Left colon (tissue), 2 donors: ENCODE measurements around the gene MRGPRG. TPM values are rescaled to one million over a fixed set of nuclear protein-coding genes. Genes with fewer than 3 reads are reported as not detected.

Source experiments
- ATAC-seq: fragments of 200-7000 bp; cut with Tn5 transposase; one replicate; pipeline ENCODE4 v1.9.1; 2020; ENCODE audit warnings: mild to moderate bottlenecking, moderate library complexity
- DNase-seq, 2 donors: peaks; one replicate each; pipeline ENCODE4 v3.0.0-alpha.2; 2020
- intact Hi-C, 2 donors: fragments of 100-400 bp; cut with DNase I in 1 of 2; cut with micrococcal nuclease in 1 of 2; formaldehyde crosslinking; loops; one replicate each; pipeline versions ENCODE4 v1.11.2 to v1.14.0; 2022; cut with DNase I, micrococcal nuclease
- total RNA-seq, 2 donors: library from RNA; stranded (reverse); fragmentation: NEBNext Ultra II Directional; extraction: Animal tissue kit (Norgen Biotek cat#: 25700); gene quantifications; one replicate each; pipeline ENCODE4 v1.2.1, GENCODE V29; 2021
- donor health status: DM: no; HTN: no; CAD: no.
- donor health status: DM: yes; HTN: yes; CAD: no.

The MRGPRG gene
- total RNA-seq, 2 donors from 2014 or later = not detected

DNA sequence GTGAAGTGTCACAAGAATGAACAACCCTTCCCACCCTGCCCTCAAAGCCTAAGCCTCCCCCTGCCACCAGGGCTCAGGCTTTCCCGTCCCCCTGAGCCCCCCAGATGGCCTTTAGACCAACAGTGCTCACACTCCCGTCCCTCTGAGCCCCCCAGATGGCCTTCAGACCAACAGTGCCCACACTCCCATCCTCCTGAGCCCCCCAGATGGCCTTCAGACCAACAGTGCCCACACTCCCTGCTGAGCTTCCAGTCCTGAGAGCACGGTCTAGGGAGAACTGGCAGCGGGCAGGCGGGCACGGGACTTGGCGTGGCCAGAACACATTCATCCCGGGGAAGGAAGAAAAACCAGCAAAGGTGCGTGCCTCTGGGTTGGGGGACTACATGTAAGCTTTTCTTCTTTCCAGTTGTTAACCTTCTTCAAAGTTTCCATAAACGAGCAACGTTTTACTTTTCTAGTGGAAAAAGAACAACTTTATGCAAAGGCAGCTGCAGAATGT lies 2.5 kb downstream of the MRGPRG start:
- DNase-seq (no peak), ATAC-seq (no peak)
- intact Hi-C loops = loop anchor here in 1 of 2 donors (5.0 to 10.0 kb wide), 2 partner anchors 104 to 181 kb away; no protein-coding TSS in a partner anchor

DNA sequence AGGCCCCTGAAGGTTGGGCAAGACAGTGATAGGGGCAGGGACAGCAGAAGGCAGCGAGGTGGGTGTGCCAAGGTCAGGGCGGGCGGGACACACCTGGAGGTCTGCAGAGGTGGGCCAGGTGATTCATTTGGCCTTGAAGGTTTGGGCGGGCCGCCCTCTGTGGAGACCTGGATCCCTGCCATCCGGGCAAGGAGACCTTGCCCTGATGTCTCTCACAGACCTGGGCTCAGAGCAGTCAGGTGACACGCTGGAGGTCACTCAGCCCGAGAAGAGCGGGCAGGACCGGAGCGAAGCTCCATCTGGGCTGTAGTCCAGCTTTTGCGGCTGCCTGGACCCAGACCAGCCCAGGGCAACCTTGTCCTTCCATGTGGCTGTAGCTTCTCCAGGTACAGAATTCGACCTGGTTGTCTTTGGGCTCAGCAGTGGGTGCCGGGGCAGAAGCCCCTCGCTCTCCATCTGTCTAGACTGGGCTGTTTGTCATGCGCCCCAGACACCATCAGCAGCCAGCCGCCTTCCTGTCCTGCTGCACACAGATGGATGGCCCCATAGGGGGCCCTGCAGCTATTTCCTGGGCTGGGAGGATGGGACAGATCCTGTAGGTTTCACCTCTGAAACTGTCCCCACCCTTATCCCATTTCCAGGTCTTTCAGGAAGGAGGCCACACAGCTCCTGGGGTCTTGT lies 3.1 kb downstream of the MRGPRG start:
- ATAC-seq (peak; percentile 58), DNase-seq (peak; percentile 11 to 14)
- intact Hi-C loops = loop anchor here in 1 of 2 donors (5.0 to 10.0 kb wide), 2 partner anchors 103 to 181 kb away; no protein-coding TSS in a partner anchor

DNA sequence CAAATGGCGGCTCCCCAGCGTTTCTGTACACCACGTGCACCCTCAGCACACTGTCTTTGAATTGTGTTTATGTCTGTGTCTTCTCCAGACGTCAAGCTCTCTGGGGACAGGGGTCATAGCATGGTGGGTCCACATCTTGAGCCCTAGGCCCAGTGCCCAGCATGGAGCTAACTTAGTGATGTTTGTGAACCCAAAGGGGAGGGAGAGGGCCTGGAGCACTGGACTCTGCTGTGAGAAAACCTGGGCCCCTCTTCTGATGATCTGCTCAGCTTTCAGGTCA lies 4.3 kb downstream of the MRGPRG start:
- no peak for ATAC-seq
- no peak for DNase-seq
- intact Hi-C loops = loop anchor here in 1 of 2 donors (10.0 kb wide), 1 partner anchor 180 kb away; no protein-coding TSS in a partner anchor

DNA sequence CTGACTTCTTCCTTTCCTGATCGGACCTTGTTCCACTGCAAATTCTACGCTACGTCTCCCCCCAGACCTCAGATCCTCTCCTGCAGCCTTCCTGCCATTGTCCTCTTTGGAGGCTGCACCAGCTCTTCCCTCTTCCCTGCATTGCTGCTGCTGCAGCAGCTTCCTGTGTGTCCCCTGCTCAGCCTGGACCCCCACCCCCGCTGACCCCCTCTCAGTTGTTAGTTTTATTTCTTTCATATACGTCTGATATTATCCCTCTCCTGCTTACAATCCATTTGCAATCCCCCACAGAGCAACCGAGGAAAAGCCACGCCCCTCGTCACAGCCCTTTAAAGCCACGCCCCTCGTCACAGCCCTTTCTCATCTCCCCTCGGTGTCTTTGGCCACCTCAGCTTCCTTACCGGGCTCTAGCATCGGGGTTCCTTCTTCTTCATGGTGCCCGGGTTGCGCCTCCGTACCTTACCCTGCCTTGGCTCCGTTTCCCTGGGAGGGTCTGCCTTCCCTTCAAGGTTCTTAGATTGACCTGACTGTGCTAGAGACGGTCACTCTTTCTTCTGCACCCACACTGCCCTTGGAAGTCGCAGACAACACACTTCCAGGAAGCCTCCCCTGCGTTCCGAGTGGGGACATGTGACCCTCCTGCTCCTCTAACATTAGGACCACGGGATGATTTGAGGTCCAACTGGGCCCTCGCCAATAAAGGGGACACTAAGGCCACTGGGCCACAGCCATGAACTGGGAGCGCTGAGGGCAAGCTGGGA lies 4.8 kb downstream of the MRGPRG start:
- DNase-seq (peak in 1 of 2 donors; percentile 2), ATAC-seq (no peak)
- intact Hi-C loops = loop anchor here in 1 of 2 donors (10.0 kb wide), 1 partner anchor 179 kb away; no protein-coding TSS in a partner anchor

DNA sequence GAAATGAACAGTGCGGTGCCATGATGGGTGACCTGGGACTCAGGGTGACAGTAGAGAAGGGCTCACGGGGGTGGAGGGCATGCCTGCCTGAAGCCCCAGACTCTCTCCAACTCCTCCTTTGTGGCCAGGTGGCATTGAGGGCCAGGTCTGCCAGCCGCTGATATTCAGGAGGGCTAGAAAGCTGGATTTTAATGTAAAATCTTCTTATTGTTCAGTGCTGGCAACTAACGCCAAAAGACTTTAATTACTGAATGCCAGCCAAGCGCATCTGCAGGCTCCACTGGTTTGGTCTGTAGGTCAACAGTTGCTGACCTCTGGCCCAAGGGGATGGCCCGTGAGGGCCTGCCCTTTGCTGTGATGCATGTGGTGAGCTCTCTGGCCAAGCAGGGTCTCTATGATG lies 10.3 kb downstream of the MRGPRG start:
- ATAC-seq = no peak
- intact Hi-C loops = no loop called here

DNA sequence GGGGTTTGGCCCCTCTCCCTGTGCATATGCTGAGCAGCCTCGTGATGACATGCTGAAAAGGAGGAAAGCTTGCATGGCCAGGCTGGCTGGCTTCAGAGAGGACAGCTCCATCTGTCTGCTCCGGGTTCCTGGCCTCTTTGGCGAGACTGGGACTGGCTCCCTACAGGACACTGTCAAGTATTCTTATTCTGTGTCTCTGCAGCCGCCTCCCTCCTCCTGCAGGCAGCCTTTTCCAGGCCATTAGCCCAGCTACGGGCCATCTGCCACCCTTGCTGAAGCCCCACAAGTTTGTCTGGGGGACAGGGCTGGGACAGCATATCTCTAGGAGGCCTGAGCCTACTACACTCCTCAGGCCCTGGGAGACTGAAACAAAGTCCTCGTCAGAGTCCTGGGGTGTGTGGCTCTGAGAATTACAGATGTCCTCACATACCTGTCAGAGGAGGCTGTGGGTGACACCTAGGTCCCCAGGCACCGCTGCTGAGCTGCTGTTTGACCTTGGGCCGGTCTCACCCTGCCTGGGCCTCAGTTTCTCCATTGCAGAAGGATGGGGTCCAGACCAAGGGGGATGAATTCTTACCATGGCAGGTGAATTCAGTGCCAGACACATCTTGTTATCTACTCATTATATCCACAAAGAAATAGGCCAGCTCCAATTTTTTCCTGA lies 11.0 kb downstream of the MRGPRG start:
- ATAC-seq (no peak), DNase-seq (no peak)
- intact Hi-C loops = no loop called here

More for the DNA sequence above, 10.3 kb downstream of the MRGPRG start:
- no peak for DNase-seq

DNA sequence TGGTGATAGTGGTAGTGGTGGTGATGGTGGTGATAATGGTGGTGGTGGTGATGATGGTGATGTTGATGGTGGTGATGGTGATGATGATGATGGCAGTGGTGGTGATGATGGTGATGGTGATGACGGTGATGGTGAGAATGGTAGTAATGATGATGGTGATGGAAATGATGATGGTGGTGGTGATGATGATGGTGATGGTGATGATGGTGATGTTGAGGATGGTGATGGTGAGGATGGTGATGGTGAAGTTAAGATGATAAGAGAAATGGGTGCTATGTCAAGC lies 11.8 kb downstream of the MRGPRG start:
- DNase-seq (no peak), ATAC-seq (no peak)
- intact Hi-C loops = no loop called here

DNA sequence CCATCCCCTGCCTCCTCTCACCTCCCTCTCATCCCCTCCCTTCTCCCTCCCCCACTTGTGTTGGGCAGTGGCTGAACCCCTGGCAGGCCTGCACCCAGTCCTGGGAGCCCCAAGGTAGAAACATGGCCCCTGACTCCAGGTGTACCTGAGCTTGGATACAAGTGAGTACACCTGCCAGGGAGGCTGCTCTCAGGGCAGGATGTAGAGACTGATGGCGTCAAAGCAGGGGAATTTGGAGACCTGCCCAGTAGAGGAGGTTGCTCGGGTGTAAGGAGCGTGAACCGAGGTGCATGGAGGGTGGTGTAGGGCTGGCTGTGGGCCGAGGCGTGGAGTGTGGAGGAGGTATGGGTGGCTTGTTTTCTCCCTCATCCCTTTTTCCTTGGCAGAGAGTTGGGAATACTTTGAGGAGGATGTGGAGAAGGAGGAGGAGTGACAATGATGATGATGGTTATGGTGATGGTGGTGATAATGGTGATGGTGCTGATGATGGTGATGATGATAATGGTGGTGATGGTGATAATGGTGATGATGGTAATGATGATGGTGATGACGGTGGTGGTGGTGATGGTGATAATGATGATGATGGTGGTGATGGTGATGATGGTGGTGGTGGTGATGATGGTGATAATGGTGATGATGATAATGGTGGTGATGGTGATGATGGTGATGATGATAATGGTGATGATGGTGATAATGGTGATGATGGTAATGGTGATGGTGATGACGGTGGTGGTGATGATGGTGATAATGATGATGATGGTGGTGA lies 12.3 kb downstream of the MRGPRG start:
- no peak for ATAC-seq
- no peak for DNase-seq
- intact Hi-C loops = no loop called here

DNA sequence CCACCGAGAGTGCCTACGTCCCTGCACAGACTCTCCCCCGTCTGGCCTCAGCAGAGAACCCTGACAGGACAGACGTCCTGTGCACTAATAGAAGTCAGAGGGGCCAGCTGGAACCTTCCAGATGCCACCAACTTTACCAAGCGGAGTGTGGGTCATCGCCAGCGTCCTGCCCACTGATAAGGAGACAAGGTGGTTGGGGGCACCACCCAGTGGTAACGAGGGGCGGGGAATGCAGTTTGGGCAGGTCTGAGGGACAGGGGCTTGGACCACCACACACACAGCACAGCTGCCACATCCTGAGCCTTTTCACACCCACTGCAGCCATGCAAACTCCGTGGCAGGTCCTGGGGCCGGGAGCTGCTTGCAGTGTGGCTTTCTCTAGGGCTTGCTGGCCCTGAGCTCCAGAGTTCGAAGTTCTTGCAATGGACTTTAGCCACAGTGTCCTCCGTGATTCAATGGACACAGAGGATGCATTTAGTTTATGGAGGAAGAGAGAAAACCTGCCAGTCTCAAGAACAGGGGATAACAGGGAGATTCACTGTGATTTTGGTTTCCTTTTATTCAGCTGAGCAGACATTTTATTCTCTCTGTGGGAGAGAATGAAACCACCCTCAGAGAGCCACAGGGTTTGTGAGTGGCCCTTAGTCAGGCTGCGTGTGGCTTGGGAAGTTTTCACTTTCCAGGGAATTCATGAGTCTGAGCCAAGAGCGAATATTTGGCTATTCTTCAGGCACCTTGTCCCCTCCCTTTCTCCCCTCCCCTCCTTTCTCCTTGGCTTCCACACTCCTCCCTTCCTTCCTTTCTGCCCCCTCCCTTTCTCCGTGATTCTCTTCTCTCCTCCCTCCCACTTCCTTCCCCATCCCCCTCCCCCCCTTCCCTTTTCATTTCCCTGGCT lies 13.1 kb downstream of the MRGPRG start:
- DNase-seq = no peak
- intact Hi-C loops = no loop called here
- ATAC-seq = peak; percentile 48

DNA sequence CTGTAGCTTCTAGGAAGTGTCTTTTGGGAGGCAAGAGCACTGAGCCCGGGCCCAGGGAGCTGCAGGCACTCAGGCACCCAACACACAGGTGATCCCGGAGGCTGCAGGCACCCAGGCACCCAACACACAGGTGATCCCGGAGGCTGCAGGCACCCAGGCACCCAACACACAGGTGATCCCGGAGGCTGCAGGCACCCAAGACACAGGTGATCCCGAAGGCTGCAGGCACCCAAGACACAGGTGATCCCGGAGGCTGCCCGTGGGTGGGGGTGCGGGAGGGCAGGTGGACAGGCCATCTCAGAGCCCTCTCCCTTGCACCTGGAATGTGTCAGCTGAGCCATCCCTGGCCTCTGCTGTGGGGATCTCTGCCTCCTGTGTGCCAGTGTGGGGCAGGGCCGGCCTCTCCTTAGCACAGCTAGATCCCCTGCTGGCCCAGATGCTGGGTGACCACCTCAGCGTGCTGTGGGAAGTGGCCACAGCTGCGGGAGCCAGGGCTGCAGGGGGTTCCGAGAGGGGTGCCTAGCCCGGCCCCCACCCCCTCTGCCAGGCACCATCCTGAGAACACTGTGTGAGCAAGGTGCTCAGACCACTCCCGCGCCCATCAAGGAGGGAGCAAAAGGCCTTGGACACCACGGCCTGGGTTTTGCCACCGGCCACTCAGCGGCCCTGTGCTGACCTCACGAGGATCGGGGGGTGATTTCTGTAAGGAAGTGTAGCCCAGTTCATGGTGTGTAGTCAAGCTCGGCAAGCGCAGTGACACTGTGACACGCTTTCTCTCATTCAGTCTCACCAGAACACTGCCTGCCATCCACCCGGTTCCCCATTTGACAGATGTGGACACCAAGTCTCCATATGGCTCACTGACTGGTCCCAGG lies 14.2 kb downstream of the MRGPRG start:
- intact Hi-C loops = no loop called here
- ATAC-seq (no peak), DNase-seq (no peak)

DNA sequence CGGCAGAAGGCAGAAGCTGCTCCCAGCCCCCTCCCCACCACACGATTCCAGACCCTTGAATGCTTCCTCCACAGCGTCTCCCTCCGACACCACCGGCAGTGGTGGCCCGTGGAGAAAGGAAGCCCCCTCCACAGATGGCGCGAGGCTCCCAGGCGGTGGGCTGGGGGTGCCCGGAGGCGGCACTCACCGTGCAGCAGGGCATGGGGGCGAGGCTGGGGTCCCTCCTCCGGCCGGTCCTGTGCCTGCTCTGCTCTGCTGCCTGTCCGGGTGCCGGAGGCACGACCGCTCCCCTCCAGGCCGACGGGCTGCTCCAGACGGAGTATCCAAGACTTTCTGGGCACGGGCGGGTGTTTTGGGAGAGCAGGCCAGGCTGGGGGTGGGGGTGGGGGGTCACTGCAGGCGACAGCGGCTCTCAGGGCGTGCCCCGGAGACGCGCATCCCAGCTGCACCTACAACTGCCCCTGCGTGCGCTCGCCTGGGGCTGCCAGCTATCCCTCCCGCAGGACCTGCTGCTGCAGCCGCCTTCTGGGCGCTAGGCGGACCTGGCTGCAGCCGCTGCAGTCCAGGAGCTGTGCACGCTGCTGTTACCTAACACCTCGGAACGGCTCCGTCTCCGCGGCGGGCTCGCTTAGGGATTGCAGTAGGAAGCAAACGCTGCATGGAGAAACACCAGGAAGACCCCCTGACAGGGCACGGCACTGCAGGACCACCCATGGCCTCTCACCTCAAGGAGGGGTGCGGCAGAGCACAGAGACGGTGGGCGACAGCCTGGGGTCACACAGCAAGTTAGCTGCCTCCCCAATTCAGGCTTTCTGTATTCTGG lies 15.2 kb downstream of the MRGPRG start:
- intact Hi-C loops = no loop called here
- DNase-seq (peak in 1 of 2 donors; percentile 0), ATAC-seq (peak; percentile 45)

DNA sequence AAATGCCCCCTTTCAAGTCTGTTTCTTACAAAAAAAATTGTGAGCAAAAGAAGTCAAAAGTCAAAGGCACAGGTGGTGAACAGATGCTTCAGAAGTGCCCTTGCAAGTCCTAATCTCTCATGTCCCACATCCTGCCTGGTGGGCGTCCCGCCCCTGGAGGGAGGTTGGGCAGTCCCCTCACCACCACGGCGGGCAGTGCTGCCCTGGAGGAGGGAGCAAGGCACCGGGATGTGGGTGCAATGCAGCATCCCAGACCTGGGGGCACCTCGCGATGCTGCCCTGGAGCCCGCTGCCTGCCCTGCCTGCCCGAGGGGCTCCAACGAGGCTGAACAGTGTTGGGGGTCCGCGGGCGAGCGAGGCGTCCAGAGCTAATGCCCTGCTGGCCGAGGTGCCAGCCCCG lies 15.9 kb downstream of the MRGPRG start:
- ATAC-seq (no peak), DNase-seq (peak in 1 of 2 donors; percentile 8)
- intact Hi-C loops = no loop called here

DNA sequence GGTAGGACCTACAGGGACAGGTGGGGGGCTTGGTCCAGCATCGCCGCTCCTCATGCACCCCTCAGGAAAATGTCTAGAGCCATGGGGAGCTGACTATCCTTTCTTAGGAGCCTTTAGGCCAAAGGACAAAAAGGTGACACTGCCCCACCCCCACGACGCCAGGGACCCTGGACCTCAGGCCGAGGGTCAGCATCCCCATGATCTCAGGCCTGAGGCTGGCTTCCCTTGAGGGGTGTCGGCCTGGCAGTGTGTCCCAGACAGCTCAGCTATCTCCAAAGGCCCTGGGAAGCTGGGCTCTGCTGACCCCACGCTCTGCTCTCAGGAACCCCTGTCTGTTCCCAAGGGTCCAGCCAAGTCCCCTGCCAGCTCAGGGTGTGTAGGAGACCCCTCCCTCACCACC lies 16.3 kb downstream of the MRGPRG start:
- intact Hi-C loops = no loop called here
- ATAC-seq (no peak), DNase-seq (peak in 1 of 2 donors; percentile 19)

DNA sequence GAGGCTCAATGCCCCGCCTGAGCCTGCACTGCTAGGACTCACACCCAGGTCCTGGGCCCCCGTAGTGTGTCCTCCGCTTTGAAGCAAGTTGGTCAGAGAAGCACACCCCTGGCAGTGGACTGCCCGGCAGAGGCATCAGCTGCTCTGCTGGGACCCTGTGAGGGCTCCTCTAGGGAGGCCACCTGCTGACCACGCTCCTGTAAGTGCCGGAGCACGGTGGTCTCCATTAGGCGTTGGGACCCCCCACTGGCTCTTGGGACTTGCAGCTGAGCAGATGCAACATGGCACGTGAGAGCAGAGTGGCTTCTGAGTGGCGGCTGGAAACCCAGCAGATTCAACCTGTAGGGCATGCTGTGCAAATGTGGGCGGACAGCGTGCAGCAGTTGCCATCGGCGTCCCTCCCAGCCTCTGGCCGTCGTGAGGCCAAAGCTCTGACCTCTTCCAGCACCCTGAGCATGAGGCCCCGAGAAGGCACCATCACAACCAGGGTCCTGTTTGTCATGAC lies 16.9 kb downstream of the MRGPRG start:
- intact Hi-C loops = no loop called here
- DNase-seq (peak in 1 of 2 donors; percentile 8), ATAC-seq (no peak)

DNA sequence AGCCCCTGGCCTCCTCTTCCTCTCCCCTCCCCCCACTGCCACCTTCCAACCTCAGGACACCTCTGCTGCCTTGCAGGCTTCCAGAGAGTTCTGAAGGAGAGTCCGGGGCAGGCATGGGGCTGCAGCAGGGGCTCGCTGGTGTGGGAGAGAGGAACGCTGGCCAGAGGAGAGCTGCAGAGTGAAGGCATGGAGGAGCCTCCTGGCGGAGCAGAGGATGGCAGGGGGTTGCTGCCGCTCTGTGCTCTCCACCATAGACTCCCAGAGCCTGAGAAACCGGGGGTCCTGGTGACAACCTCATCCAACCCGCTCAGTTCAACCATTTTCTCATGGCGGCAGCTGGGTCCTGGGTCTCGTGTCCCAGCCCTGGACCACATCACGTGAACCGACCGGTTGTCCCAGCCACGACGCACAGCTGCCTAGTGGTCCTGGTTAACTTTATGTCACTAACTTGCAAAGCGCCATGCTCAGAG lies 17.5 kb downstream of the MRGPRG start:
- DNase-seq (peak in 1 of 2 donors; percentile 5), ATAC-seq (no peak)
- intact Hi-C loops = no loop called here
